Measurements from ENCODE around the gene ROBO1. TPM values are rescaled to one million over a fixed set of nuclear protein-coding genes. Genes with fewer than 3 reads are reported as not detected.

Gene ROBO1
- total and polyA plus RNA-seq, 2 donors (not counting 3 experiments of a cell fraction or from before 2014, with no cell fraction given), result 5.9 to 14.2 TPM

DNA sequence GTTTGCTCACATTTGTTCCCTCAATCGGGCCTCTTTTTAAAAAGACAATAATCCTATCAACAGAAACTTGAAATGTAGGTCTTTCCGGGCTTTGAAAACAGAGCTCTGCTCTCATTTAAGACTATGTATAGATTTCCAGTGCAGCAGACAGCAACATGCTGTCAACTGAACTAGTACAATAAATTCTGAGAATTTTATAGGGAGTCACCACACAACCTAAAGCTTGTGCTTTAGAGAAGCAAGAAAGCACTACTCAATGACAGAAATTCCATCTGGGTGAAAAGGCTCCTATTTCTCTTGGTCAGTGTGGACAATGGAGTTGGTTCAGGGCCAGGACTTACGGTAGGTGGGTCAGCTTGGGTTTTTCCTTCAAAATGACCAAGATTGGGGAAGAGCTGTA, 583.5 kb downstream of the ROBO1 start:
- TF ChIP-seq GATA2 (IDR thresholded peaks at IDR 0.05; ENCODE audit: insufficient read depth, insufficient read length, low read depth, low read length), result no peak
- TF ChIP-seq MYC (IDR thresholded peaks at IDR 0.05; ENCODE audit: low read depth, low read length), result no peak
- no peak for TF ChIP-seq POLR2A (IDR thresholded peaks at IDR 0.05; ENCODE audit: low read depth, low read length)
- TF ChIP-seq EZH2 (IDR thresholded peaks at IDR 0.05; ENCODE audit: borderline replicate concordance, low read depth, low read length, severe bottlenecking), result no peak
- TF ChIP-seq JUN (IDR thresholded peaks at IDR 0.05; ENCODE audit: borderline replicate concordance, insufficient read depth, insufficient read length, low read depth), result no peak
- TF ChIP-seq FOS (IDR thresholded peaks at IDR 0.05; ENCODE audit: borderline replicate concordance, insufficient read depth, low read length), result no peak
- TF ChIP-seq POLR2AphosphoS5 (IDR thresholded peaks at IDR 0.05; ENCODE audit: insufficient read depth, low read depth, low read length), result no peak
- TF ChIP-seq, protein P1, sequence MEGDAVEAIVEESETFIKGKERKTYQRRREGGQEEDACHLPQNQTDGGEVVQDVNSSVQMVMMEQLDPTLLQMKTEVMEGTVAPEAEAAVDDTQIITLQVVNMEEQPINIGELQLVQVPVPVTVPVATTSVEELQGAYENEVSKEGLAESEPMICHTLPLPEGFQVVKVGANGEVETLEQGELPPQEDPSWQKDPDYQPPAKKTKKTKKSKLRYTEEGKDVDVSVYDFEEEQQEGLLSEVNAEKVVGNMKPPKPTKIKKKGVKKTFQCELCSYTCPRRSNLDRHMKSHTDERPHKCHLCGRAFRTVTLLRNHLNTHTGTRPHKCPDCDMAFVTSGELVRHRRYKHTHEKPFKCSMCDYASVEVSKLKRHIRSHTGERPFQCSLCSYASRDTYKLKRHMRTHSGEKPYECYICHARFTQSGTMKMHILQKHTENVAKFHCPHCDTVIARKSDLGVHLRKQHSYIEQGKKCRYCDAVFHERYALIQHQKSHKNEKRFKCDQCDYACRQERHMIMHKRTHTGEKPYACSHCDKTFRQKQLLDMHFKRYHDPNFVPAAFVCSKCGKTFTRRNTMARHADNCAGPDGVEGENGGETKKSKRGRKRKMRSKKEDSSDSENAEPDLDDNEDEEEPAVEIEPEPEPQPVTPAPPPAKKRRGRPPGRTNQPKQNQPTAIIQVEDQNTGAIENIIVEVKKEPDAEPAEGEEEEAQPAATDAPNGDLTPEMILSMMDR (IDR thresholded peaks at IDR 0.05; ENCODE audit: extremely low read depth in 1 of 2, insufficient read depth in 1 of 2, low read depth in 1 of 2, low read length in 2 of 2), result no peak
- TF ChIP-seq, protein P2, sequence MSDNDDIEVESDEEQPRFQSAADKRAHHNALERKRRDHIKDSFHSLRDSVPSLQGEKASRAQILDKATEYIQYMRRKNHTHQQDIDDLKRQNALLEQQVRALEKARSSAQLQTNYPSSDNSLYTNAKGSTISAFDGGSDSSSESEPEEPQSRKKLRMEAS (IDR thresholded peaks at IDR 0.05; ENCODE audit: insufficient read depth, insufficient read length), result no peak
- H3K4me3 ChIP-seq (replicated peaks in 1 of 3; ENCODE audit: insufficient read depth in 1 of 3, low read depth in 1 of 3, low read length in 3 of 3), result no peak overlapping the region
- no peak overlapping the region for H3K4me2 ChIP-seq (ENCODE audit: insufficient read depth, low read length)
- DNase-seq (ENCODE audit: low read depth, low spot score) (no peak), FAIRE-seq (no peak)
- H3K9me3 ChIP-seq (replicated peaks; ENCODE audit: control insufficient read depth, insufficient read depth, low read length), result no peaks in the 10 kb centered on the region
- no peaks in the 10 kb centered on the region for H3K36me3 ChIP-seq (ENCODE audit: control insufficient read depth in 2 of 2, extremely low read depth in 1 of 2, insufficient read depth in 2 of 2, low read length in 2 of 2)
- no peaks in the 10 kb centered on the region for H3K4me1 ChIP-seq (ENCODE audit: control insufficient read depth, extremely low read depth, insufficient read depth, low read length)
- no peaks in the 10 kb centered on the region for H3K27me3 ChIP-seq (ENCODE audit: control insufficient read depth in 2 of 2, insufficient read depth in 2 of 2, low read length in 2 of 2)
- POLR2A ChIA-PET, result no interaction called here
- CTCF ChIA-PET, result interaction anchor here (1.5 kb wide), 1 partner anchor 10 kb away, joined by 4 read pairs; no protein-coding TSS in a partner anchor
- dilution Hi-C loops (cut with MboI; ENCODE audit: extremely low pct_ligation_motif_present, low sequenced_read_pairs) (no loop called here), intact Hi-C loops (cut with micrococcal nuclease) (no loop called here)
- H3K27ac ChIP-seq (ENCODE audit: insufficient read depth, low read depth, low read length), result no peak overlapping the region
- H2AFZ ChIP-seq (ENCODE audit: low read depth, low read length), result no peak overlapping the region
- H3K9me1 ChIP-seq (replicated peaks; ENCODE audit: control insufficient read depth, extremely low read depth, insufficient read depth, low read length), result no peaks in the 10 kb centered on the region
- no peaks in the 10 kb centered on the region for H3K79me2 ChIP-seq (ENCODE audit: control insufficient read depth, insufficient read depth, low read length)
- H3K9ac ChIP-seq (replicated peaks; ENCODE audit: extremely low read depth, insufficient read depth, low read length), result no peak overlapping the region
- BruUV-seq (replicated peaks), result no TSS peak
- H4K20me1 ChIP-seq (replicated peaks; ENCODE audit: control insufficient read depth, extremely low read depth, insufficient read depth, low read length), result no peaks in the 10 kb centered on the region

All from endothelial cell of umbilical vein (primary cell).